Psoas muscle (tissue), 8 donors: ENCODE results near the gene SLCO3A1. TPM values are rescaled to one million over a fixed set of nuclear protein-coding genes. Genes with fewer than 3 reads are reported as not detected.
"Not testable (repeated sequence)": the region's sequence is repeated elsewhere in the genome, so short reads cannot be mapped to it uniquely, and the experiment has no call there.

Experiments used
- ATAC-seq, 4 donors: fragments of 200-7000 bp; cut with Tn5 transposase; one replicate each; pipeline ENCODE4 v1.9.1; 2020; ENCODE audit warnings: moderate library complexity in 3 of 4, mild to moderate bottlenecking in 2 of 4
- DNase-seq, 2 donors: peaks; one replicate each; pipeline ENCODE4 v3.0.0-alpha.2; 2020
- H3K27ac ChIP-seq: fragments of 200-600 bp; one replicate; pipeline ENCODE4 v1.8.0; 2022
- H3K27me3 ChIP-seq, 3 donors: fragments of 200-600 bp in 1 of 3; one replicate each; pipeline versions ENCODE4 v1.6.1 to v1.8.0; 2013 to 2022; ENCODE audit warnings: low read length in 2 of 3, mild to moderate bottlenecking in 2 of 3, moderate library complexity in 1 of 3; ENCODE audit not compliant: insufficient read depth in 3 of 3
- H3K36me3 ChIP-seq, 2 donors: fragments of 200-600 bp in 1 of 2; one replicate each; pipeline versions ENCODE4 v1.6.1 to v1.8.0; 2013 to 2022; ENCODE audit warnings: low read depth in 1 of 2, mild to moderate bottlenecking in 1 of 2, moderate library complexity in 1 of 2; ENCODE audit not compliant: insufficient read depth in 1 of 2
- H3K4me1 ChIP-seq: fragments of 200-600 bp; one replicate; pipeline ENCODE4 v1.8.0; 2022
- H3K4me3 ChIP-seq: fragments of 200-600 bp; one replicate; pipeline ENCODE4 v1.8.0; 2022; ENCODE audit warnings: mild to moderate bottlenecking
- H3K9me3 ChIP-seq: fragments of 200-600 bp; one replicate; pipeline ENCODE4 v1.8.0; 2022
- CTCF ChIP-seq: fragments of 200-600 bp; IDR thresholded peaks from one replicate; pipeline ENCODE4 v1.8.0; 2022; ENCODE audit warnings: antibody characterized with exemption
- WGBS, 3 donors: extraction: QIAGEN DNeasy Blood & Tissue Kit; methylation state at CpG; one replicate each; pipeline versions ENCODE4 v1.1.6 to v1.1.7; 2013; 5-methylcytosine and 5-hydroxymethylcytosine counted together
- intact Hi-C, 2 donors: fragments of 100-400 bp; cut with DNase I; formaldehyde crosslinking; loops; one replicate each; pipeline versions ENCODE4 v1.11.0 to v1.14.2; 2022
- polyA plus RNA-seq, 3 donors: library from polyadenylated mRNA; stranded (reverse); fragments of 200-250 nt; gene quantifications; one replicate each; pipeline ENCODE4 v1.2.3, GENCODE V29; 2013
- total RNA-seq, 4 donors: library from RNA; stranded (reverse); fragmentation: NEBNext Ultra II Directional in 2 of 4; extraction: Animal tissue kit (Norgen Biotek cat#: 25700) in 2 of 4; gene quantifications; one replicate each; pipeline versions ENCODE4 v1.2.1 to v1.2.4, GENCODE V29; 2021 to 2023
- donor health status: healthy with polysubstance abuse.
- donor health status: DM: no; HTN: no; CAD: no; lungs with moderate emphysema.
- donor health status: Bipolar disorder and iron deficiency.
- donor health status: healthy.
- donor health status: DM: yes; HTN: yes; CAD: no.
- donor health status: DM: no; HTN: no; CAD: no.
- donor health status: DM: no; HTN: no; CAD: no.
- donor health status: DM: yes; HTN: yes; CAD: no.

Gene SLCO3A1
- total and polyA plus RNA-seq, 7 donors, result 3.5 to 10.3 (median 9.4) TPM

- Histone ChIP-seq H3K36me3 (no peaks in the 10 kb centered on the region), H3K27ac (no peak overlapping the region), H3K9me3 (no peaks in the 10 kb centered on the region), H3K27me3 (peaks cover 0 to 6% (median 0%) of the 10 kb centered on the region in 3 donors), H3K4me3 (no peak overlapping the region), H3K4me1 (no peaks in the 10 kb centered on the region)
- no peak for DNase-seq
- TF ChIP-seq CTCF, result no peak
- ATAC-seq, result no peak
- intact Hi-C loops, result no loop called here
- WGBS, 3 donors, result 35 to 46% (median 41%) methylated on average over 2 of the region's 2 CpGs
Measured at GRCh38 chr15:92197746-92198145, 344.2 kb downstream of the SLCO3A1 start.

- 34 to 79% (median 77%) methylated on average over 2 of the region's 2 CpGs for WGBS, 3 donors
- Histone ChIP-seq H3K9me3 (no peaks in the 10 kb centered on the region), H3K4me3 (no peak overlapping the region), H3K27me3 (peaks cover 0 to 2% (median 0%) of the 10 kb centered on the region in 3 donors), H3K36me3 (no peaks in the 10 kb centered on the region), H3K27ac (no peak overlapping the region), H3K4me1 (no peaks in the 10 kb centered on the region)
- TF ChIP-seq CTCF, result no peak
- DNase-seq (no peak), ATAC-seq (no peak)
- intact Hi-C loops, result no loop called here
Measured at GRCh38 chr15:92200891-92201290, 347.4 kb downstream of the SLCO3A1 start.

GRCh38 chr15:92205255-92205739 is 351.8 kb downstream of the SLCO3A1 start:
- no peak overlapping the region for H3K4me3 ChIP-seq
- no peak for ATAC-seq
- WGBS, 3 donors, result 43 to 64% (median 54%) methylated on average over 2 of the region's 2 CpGs
- peaks cover 0 to 2% (median 0%) of the 10 kb centered on the region in 3 donors for H3K27me3 ChIP-seq
- no peaks in the 10 kb centered on the region for H3K36me3 ChIP-seq
- no peaks in the 10 kb centered on the region for H3K4me1 ChIP-seq
- no peaks in the 10 kb centered on the region for H3K9me3 ChIP-seq
- DNase-seq, result no peak
- intact Hi-C loops, result no loop called here
- TF ChIP-seq CTCF, result no peak
- H3K27ac ChIP-seq, result no peak overlapping the region

- H3K4me3 ChIP-seq, H3K9me3 ChIP-seq, H3K36me3 ChIP-seq, H3K4me1 ChIP-seq, ATAC-seq, intact Hi-C loops, H3K27me3 ChIP-seq, DNase-seq, H3K27ac ChIP-seq: not testable (repeated sequence)
- WGBS, 3 donors, result 76 to 90% (median 78%) methylated on average over 6 of the region's 6 CpGs
Measured at GRCh38 chr15:92207601-92208000, 354.1 kb downstream of the SLCO3A1 start.
